K562 (cell line): ENCODE data around the gene CDCA7. TPM values are rescaled to one million over a fixed set of nuclear protein-coding genes. Genes with fewer than 3 reads are reported as not detected.
A peak's percentile ranks its signal among the peaks of the same experiment; 100 is the strongest.

ENCODE experiments used
- ASH1L ChIP-seq: fragments of 450-650 bp; IDR thresholded peaks from 2 replicates; pipeline ENCODE4 v1.6.1; 2018; ENCODE audit warnings: borderline replicate concordance, mild to moderate bottlenecking, low read depth; ENCODE audit not compliant: partially characterized antibody
- EGR1 ChIP-seq: fragments of 450-650 bp; conservative IDR thresholded peaks from 2 replicates; pipeline ENCODE4 v1.6.1; 2017; ENCODE audit warnings: mild to moderate bottlenecking
- IFI16 ChIP-seq: fragments of 250-450 bp; sonication (Bioruptor Pico); IDR thresholded peaks from 2 replicates; pipeline ENCODE4 v2.1.2; 2022; ENCODE audit warnings: mild to moderate bottlenecking, inconsistent platforms
- MAFG ChIP-seq: fragments of 450-650 bp; conservative IDR thresholded peaks from 2 replicates; pipeline ENCODE4 v1.6.1; 2016; ENCODE audit warnings: missing genetic modification characterization, missing compliant biosample characterization
- NR4A1 ChIP-seq, 2 experiments: fragments of 250-450 bp in 1 of 2; fragments of 450-650 bp in 1 of 2; sonication (Bioruptor Pico) in 1 of 2; IDR thresholded peaks; 2 replicates each; pipeline versions ENCODE4 v1.4.0 to v1.6.1; 2016 to 2020; ENCODE audit warnings: mild to moderate bottlenecking in 2 of 2, missing compliant biosample characterization in 1 of 2, missing genetic modification characterization in 1 of 2, moderate library complexity in 1 of 2
- SMARCA5 ChIP-seq: fragments of 450-650 bp; IDR thresholded peaks from 2 replicates; pipeline ENCODE4 v1.6.1; 2016
- SUPT5H ChIP-seq: fragments of 450-650 bp; IDR thresholded peaks from 2 replicates; pipeline ENCODE4 v1.6.1; 2016
- TSC22D4 ChIP-seq: fragments of 450-650 bp; IDR thresholded peaks from 2 replicates; pipeline ENCODE4 v1.6.1; 2016; ENCODE audit warnings: missing genetic modification characterization, missing biosample characterization, control low read depth
- ZNF212 ChIP-seq: fragments of 450-650 bp; formaldehyde crosslinking; IDR thresholded peaks from 2 replicates; pipeline ENCODE4 v1.4.0; 2020; ENCODE audit warnings: mild to moderate bottlenecking
- ZNF75A ChIP-seq: fragments of 450-650 bp; formaldehyde crosslinking; IDR thresholded peaks from 2 replicates; pipeline ENCODE4 v1.4.0; 2020; ENCODE audit warnings: mild to moderate bottlenecking
- polyA plus RNA-seq, 8 experiments: library from polyadenylated mRNA; depleted of rRNA in 4 of 8; stranded (reverse) in 5 of 8; unstranded in 3 of 8; fragments of >200 nt; fragmentation: Nextera tagmentation in 2 of 8; fragmentation: Illumina TruSeq in 1 of 8; extraction: Ambion mirVana in 2 of 8; extraction: Trizol in 1 of 8; gene quantifications; 2 replicates each; pipeline versions ENCODE4 v1.2.1 to v1.2.3, GENCODE V29; 2011 to 2014; ENCODE audit warnings: inconsistent platforms in 1 of 8, missing spikeins in 1 of 8
- total RNA-seq, 7 experiments: library from RNA; depleted of rRNA in 6 of 7; stranded (reverse); fragments of >200 nt in 6 of 7; fragmentation: Illumina TruSeq in 2 of 7; extraction: Trizol in 2 of 7; gene quantifications; 2 replicates each; pipeline versions ENCODE4 v1.2.1 to v1.2.3, GENCODE V29; 2011 to 2021; ENCODE audit warnings: low replicate concordance in 1 of 7
- TF ChIP-seq, protein P1 (sequence below): IDR thresholded peaks from 3 replicates; pipeline ENCODE4 v1.6.1; 2011; ENCODE audit warnings: borderline replicate concordance, mild to moderate bottlenecking, moderate library complexity; ENCODE audit not compliant: insufficient read length; ENCODE audit errors: extremely low read depth

Gene CDCA7
- total and polyA plus RNA-seq, 9 of the 15 experiments (the other 6 are each of a cell fraction or from before 2014, with no cell fraction given): 28.5 to 122 (median 51.0) TPM

DNA sequence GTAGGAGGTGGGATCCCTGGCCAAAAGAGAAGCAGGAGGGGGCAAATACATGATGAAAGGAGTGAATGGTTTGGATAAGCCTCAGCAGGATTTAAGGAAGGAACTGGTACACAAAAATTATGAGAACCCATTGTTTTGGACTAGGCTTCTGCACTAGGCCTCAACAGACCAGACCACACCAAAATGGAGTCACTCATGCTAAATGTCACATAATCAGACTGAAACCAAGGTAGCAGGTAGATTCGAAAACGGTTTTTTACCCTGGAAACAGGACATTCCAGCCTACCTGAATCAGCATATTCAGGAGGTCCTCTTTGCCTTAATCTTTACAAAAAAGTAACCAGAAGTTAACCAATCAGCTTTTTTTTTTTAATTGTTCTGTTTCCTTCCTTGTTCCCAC is 49.4 kb upstream of the CDCA7 start (continued):
- TF ChIP-seq NR4A1 (CRISPR knock-in tag; IDR thresholded peaks at IDR 0.05) (no peak), NR4A1 (tag; IDR thresholded peaks at IDR 0.05) (no peak), IFI16 (CRISPR knock-in tag) (0 out of 2 replicates have a peak, but pooled peaks have one; percentile 17), SMARCA5 (no peak), ZNF212 (CRISPR knock-in tag) (no peak), EGR1 (no peak), ZNF75A (CRISPR knock-in tag) (no peak), SUPT5H (no peak), ASH1L (no peak), TSC22D4 (tag) (no peak), MAFG (tag) (0 out of 2 replicates have a peak, but pooled peaks have one; percentile 5)
- TF ChIP-seq, protein P1, sequence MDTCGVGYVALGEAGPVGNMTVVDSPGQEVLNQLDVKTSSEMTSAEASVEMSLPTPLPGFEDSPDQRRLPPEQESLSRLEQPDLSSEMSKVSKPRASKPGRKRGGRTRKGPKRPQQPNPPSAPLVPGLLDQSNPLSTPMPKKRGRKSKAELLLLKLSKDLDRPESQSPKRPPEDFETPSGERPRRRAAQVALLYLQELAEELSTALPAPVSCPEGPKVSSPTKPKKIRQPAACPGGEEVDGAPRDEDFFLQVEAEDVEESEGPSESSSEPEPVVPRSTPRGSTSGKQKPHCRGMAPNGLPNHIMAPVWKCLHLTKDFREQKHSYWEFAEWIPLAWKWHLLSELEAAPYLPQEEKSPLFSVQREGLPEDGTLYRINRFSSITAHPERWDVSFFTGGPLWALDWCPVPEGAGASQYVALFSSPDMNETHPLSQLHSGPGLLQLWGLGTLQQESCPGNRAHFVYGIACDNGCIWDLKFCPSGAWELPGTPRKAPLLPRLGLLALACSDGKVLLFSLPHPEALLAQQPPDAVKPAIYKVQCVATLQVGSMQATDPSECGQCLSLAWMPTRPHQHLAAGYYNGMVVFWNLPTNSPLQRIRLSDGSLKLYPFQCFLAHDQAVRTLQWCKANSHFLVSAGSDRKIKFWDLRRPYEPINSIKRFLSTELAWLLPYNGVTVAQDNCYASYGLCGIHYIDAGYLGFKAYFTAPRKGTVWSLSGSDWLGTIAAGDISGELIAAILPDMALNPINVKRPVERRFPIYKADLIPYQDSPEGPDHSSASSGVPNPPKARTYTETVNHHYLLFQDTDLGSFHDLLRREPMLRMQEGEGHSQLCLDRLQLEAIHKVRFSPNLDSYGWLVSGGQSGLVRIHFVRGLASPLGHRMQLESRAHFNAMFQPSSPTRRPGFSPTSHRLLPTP: no peak
